ENCODE data around the gene ACSS2. TPM values are rescaled to one million over a fixed set of nuclear protein-coding genes. Genes with fewer than 3 reads are reported as not detected.

The ACSS2 gene
- total RNA-seq, 4 donors from 2014 or later: 158 to 473 (median 267) TPM

DNA sequence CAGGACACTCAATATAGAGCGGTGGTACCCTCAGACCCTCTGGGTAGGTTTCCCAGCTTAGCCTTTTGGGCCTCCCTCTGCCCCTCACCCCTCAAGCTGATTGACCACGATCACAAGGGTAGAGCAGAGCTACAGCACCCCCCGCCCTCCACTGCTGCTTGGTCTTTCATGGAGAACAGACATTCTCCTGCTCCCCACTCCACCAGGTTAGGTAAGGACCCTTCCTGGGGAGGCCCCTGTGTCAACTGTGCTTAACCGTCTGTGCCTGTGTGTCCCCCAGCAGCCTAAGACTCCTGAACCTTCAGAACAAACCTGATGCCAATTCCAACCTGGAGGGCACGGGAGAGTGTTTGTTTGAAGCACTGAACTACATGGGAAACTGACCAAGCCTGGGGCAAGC, 91.0 kb downstream of the ACSS2 start:
- DNase-seq: no peak
- no peaks in the 10 kb centered on the region for H3K9me3 ChIP-seq
- H3K27me3 ChIP-seq: no peaks in the 10 kb centered on the region
- H3K27ac ChIP-seq: no peak overlapping the region
- no peaks in the 10 kb centered on the region for H3K36me3 ChIP-seq
- TF ChIP-seq, protein P1, sequence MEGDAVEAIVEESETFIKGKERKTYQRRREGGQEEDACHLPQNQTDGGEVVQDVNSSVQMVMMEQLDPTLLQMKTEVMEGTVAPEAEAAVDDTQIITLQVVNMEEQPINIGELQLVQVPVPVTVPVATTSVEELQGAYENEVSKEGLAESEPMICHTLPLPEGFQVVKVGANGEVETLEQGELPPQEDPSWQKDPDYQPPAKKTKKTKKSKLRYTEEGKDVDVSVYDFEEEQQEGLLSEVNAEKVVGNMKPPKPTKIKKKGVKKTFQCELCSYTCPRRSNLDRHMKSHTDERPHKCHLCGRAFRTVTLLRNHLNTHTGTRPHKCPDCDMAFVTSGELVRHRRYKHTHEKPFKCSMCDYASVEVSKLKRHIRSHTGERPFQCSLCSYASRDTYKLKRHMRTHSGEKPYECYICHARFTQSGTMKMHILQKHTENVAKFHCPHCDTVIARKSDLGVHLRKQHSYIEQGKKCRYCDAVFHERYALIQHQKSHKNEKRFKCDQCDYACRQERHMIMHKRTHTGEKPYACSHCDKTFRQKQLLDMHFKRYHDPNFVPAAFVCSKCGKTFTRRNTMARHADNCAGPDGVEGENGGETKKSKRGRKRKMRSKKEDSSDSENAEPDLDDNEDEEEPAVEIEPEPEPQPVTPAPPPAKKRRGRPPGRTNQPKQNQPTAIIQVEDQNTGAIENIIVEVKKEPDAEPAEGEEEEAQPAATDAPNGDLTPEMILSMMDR (IDR thresholded peaks at IDR 0.05): no peak
- no peak for TF ChIP-seq POLR2A (IDR thresholded peaks at IDR 0.05)
- no peak overlapping the region for H3K4me3 ChIP-seq
- no peaks in the 10 kb centered on the region for H3K4me1 ChIP-seq

DNA sequence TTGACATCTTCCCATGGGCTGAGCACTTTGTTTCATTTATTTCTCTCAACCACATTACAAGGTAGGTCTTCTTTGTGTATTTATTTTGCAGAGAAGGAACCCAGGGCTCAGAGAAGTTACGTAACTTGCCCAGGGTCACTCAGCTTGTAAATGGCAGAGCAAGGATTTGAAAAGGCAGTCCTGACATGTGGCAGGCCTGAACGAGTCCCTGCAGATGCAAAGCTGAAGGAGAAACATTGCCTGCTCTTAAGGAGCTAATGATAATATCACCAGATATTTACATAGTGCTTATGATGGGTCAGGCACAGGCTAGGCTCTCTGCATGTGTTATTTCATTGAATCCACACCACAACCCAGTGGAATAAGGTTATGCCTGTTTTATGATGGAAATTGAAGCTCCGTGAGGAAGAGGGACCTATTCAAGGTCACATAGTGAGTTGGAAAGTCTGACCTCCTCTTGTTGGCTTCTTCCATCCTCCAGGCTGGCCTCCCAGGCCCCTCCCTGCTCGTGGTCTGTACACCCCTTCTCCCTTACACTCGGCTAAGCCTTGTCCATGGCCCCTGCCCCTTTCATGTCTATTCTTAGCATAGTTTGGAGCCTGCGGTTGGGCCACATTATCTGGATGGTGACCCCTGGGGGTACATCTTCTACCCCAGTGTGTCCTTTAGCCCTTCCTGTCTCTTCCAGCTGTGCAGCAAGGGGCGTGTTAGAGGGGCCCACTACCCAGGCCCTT, 91.8 kb downstream of the ACSS2 start:
- no peaks in the 10 kb centered on the region for H3K27me3 ChIP-seq
- DNase-seq: no peak

DNA sequence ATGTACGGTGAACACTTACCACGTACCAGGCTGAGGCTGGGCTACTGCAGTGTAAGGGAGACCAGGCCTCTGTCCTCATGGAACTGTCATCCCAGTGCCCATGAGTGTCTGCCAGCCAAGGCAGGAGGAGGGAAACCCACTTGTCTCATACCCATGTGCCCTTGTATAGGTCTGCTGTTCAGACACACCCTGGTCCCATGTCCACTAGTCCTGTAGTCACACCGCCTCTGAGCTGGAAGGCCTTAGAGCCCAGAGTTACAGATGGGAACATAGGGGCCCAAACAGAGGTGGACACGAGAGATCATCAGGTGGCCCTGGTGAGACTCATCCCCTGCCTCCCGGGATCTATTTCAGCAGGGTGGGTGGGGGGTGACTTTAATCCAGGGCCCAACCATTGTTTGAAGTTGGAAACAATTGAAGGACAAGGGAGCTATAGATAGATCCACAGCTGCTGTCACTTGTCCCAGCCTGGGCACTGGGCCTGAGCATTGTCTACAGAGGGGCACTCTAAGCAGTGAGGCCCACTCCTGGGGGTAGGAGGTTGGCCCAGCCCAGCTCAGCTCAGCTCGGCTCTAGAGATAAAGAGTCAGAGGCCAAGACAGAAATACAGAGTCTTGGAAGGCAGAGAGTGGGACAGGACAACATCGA, 93.9 kb downstream of the ACSS2 start:
- Histone ChIP-seq H3K27ac (no peak overlapping the region), H3K4me3 (no peak overlapping the region), H3K4me1 (no peaks in the 10 kb centered on the region), H3K9me3 (no peaks in the 10 kb centered on the region), H3K27me3 (no peaks in the 10 kb centered on the region), H3K36me3 (no peaks in the 10 kb centered on the region)
- TF ChIP-seq, protein P1 (IDR thresholded peaks at IDR 0.05): no peak
- TF ChIP-seq POLR2A (IDR thresholded peaks at IDR 0.05): no peak
- DNase-seq: no peak

More for the DNA sequence above, 91.8 kb downstream of the ACSS2 start:
- TF ChIP-seq, protein P1 (IDR thresholded peaks at IDR 0.05): no peak
- TF ChIP-seq POLR2A (IDR thresholded peaks at IDR 0.05): no peak
- no peak overlapping the region for H3K27ac ChIP-seq
- H3K36me3 ChIP-seq: no peaks in the 10 kb centered on the region
- H3K4me1 ChIP-seq: no peaks in the 10 kb centered on the region
- H3K4me3 ChIP-seq: no peak overlapping the region
- H3K9me3 ChIP-seq: no peaks in the 10 kb centered on the region

DNA sequence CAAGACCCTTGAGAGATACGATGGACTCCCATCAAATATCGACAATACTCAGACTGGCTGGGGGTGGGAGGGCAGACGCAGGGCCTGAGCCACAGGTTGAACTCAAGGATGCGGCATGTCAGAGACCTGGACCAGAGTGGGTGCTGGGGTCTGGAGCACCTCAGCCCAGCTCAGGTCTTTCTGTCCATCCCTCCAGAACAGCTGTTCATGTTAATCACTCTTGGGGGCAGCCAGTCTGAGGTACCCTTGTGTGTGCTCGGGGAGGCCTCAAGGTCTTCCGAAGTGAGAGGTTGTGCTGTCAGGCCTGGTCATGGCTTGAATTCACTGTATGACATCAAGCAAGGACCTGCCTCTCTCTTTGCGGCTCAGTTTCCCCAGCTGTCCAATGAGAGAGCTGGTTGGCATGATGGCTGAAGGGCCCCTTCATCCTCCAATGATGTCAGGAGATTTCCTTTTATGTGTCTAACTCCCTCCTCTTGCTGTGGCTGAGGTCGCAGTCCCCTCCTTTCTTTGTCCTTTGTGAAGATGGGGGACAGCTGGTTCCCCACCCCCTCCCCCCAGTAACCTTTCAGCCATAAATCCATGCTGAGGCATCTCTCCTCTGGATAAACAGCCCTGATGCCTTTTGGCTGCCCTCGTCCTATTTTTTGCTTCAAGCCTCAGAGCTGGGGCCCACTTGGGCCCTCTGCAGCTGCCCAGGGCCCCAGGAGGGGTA, 94.6 kb downstream of the ACSS2 start:
- Histone ChIP-seq H3K4me1 (no peaks in the 10 kb centered on the region), H3K27me3 (no peaks in the 10 kb centered on the region), H3K36me3 (no peaks in the 10 kb centered on the region), H3K9me3 (no peaks in the 10 kb centered on the region), H3K4me3 (no peak overlapping the region), H3K27ac (no peak overlapping the region)
- TF ChIP-seq, protein P1 (IDR thresholded peaks at IDR 0.05): no peak
- no peak for TF ChIP-seq POLR2A (IDR thresholded peaks at IDR 0.05)
- DNase-seq: no peak

DNA sequence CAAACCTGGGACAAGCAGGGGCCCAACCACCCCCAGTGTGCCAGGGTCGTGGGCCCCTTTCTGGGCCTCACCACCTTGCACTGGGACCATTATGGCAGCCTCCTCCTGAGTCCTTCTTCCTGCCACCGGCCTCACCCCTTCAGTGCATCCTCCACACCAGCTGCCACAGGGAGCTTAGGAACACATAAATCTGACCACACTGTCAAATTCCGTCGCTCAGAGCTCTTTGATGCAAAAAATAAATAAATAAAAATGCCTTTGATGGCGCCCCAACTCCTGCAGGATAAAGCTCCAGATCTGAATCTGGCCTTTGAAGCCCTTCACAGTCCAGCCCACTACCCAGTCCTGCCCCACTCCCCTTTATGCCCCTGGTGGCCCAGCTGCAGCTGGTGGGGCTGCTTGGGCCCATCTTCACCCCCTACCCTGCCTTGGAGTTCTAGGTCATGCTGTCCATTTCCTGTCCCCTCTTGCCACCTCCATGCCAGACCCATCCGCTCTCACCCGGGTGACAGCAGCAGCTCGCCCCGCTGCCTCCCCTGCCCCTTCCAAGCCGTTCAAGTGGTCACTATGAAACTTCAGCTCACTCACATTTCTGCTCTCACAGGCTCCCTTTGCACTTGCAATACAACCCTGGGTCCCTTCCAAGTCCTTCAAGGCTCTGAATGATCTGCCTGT, 95.3 kb downstream of the ACSS2 start:
- DNase-seq: no peak
- H3K27me3 ChIP-seq: no peaks in the 10 kb centered on the region

More for the DNA sequence above, 95.3 kb downstream of the ACSS2 start:
- H3K9me3 ChIP-seq: no peaks in the 10 kb centered on the region
- H3K4me1 ChIP-seq: no peaks in the 10 kb centered on the region
- no peak overlapping the region for H3K27ac ChIP-seq
- no peak overlapping the region for H3K4me3 ChIP-seq
- TF ChIP-seq, protein P1 (IDR thresholded peaks at IDR 0.05): no peak
- TF ChIP-seq POLR2A (IDR thresholded peaks at IDR 0.05): no peak
- H3K36me3 ChIP-seq: no peaks in the 10 kb centered on the region

Measured in Peyer's patch (tissue), 4 donors.